Activated CD4-positive, alpha-beta memory T cell treated with anti-CD3 and anti-CD28 coated beads for 36 hours (primary cell): ENCODE data around the gene MAN1B1. TPM values are rescaled to one million over a fixed set of nuclear protein-coding genes. Genes with fewer than 3 reads are reported as not detected.

Source experiments
- CTCF ChIA-PET: fragments of 350-600 bp; sonication (Branson Sonifier 250); formaldehyde crosslinking; loops from one replicate; lab custom pipeline; 2021; ENCODE audit warnings: antibody characterized with exemption, inconsistent platforms; lab: Charles Lee
- POLR2A ChIA-PET: fragments of 350-600 bp; sonication (Branson Sonifier 250); formaldehyde crosslinking; loops from one replicate; lab custom pipeline; 2021; ENCODE audit warnings: antibody characterized with exemption; lab: Charles Lee
- DNase-seq: peaks from one replicate; pipeline ENCODE4 v3.0.0-alpha.2; 2020
- H3K27ac Mint-ChIP-seq: one replicate; pipeline ENCODE4 v1.8.0; 2021; ENCODE audit warnings: mixed read lengths
- H3K27me3 Mint-ChIP-seq: one replicate; pipeline ENCODE4 v1.8.0; 2021; ENCODE audit warnings: mixed read lengths
- H3K36me3 Mint-ChIP-seq: one replicate; pipeline ENCODE4 v1.8.0; 2021; ENCODE audit warnings: mixed read lengths
- H3K4me1 Mint-ChIP-seq: one replicate; pipeline ENCODE4 v1.8.0; 2021; ENCODE audit warnings: low read depth, mixed read lengths
- H3K4me3 Mint-ChIP-seq: one replicate; pipeline ENCODE4 v1.8.0; 2021; ENCODE audit warnings: mild to moderate bottlenecking, mixed read lengths
- H3K9me3 Mint-ChIP-seq: one replicate; pipeline ENCODE4 v1.8.0; 2021; ENCODE audit warnings: mixed read lengths
- intact Hi-C: fragments of 100-400 bp; cut with micrococcal nuclease; formaldehyde crosslinking; loops from one replicate; pipeline ENCODE4 v1.15.1; 2023
- total RNA-seq, 2 experiments: library from RNA; stranded (reverse); gene quantifications; one replicate each; pipeline ENCODE4 v1.2.3, GENCODE V29; 2021

Gene MAN1B1
- total RNA-seq, 2 experiments from 2014 or later, result 32.9 to 33.1 TPM

GRCh38 chr9:137070906-137071275 is 15.9 kb upstream of the MAN1B1 start:
- H3K9me3 Mint-ChIP-seq, result no peaks in the 10 kb centered on the region
- ChIA-PET POLR2A (interaction anchor here (0.6 to 4.3 kb wide), 9 partner anchors 15 to 231 kb away, joined by 3 to 27 read pairs (median 3); partner anchors contain the start of genes MAN1B1, NRARP and TUBB4B), CTCF (interaction anchor here (1.0 to 10.6 kb wide), 7 partner anchors 14 to 531 kb away, joined by 3 to 208 read pairs (median 12); partner anchors contain the start of genes ABCA2, FUT7, MAN1B1 and NPDC1)
- H3K27ac Mint-ChIP-seq, result no peak overlapping the region
- peak overlapping the region; percentile 61 for H3K4me3 Mint-ChIP-seq
- peaks cover 8% of the 10 kb centered on the region for H3K4me1 Mint-ChIP-seq
- no peaks in the 10 kb centered on the region for H3K27me3 Mint-ChIP-seq
- no peak for DNase-seq
- intact Hi-C loops, result loop anchor here (2.0 to 5.0 kb wide), 2 partner anchors 16 to 524 kb away; partner anchors contain the start of genes MAN1B1 and NOTCH1
- no peaks in the 10 kb centered on the region for H3K36me3 Mint-ChIP-seq

GRCh38 chr9:137071282-137071681 is 15.5 kb upstream of the MAN1B1 start:
- Mint-ChIP-seq H3K9me3 (no peaks in the 10 kb centered on the region), H3K27me3 (no peaks in the 10 kb centered on the region), H3K4me3 (peak overlapping the region; percentile 61), H3K4me1 (peaks cover 8% of the 10 kb centered on the region), H3K27ac (no peak overlapping the region), H3K36me3 (no peaks in the 10 kb centered on the region)
- no peak for DNase-seq
- ChIA-PET POLR2A (interaction anchor here (1.1 to 4.3 kb wide), 6 partner anchors 15 to 170 kb away, joined by 3 to 27 read pairs (median 3); partner anchors contain the start of genes MAN1B1 and TUBB4B), CTCF (interaction anchor here (1.1 to 10.6 kb wide), 5 partner anchors 14 to 165 kb away, joined by 4 to 208 read pairs (median 61); partner anchors contain the start of genes ABCA2, FUT7, MAN1B1 and NPDC1)
- intact Hi-C loops, result loop anchor here (2.0 to 5.0 kb wide), 2 partner anchors 16 to 524 kb away; partner anchors contain the start of genes MAN1B1 and NOTCH1

- no peak overlapping the region for H3K27ac Mint-ChIP-seq
- peaks cover 4% of the 10 kb centered on the region for H3K4me1 Mint-ChIP-seq
- H3K4me3 Mint-ChIP-seq, result no peak overlapping the region
- intact Hi-C loops, result loop anchor here (5.0 kb wide), 1 partner anchor 527 kb away; the partner anchor contains the start of gene NOTCH1
- no peaks in the 10 kb centered on the region for H3K36me3 Mint-ChIP-seq
- no peaks in the 10 kb centered on the region for H3K27me3 Mint-ChIP-seq
- POLR2A ChIA-PET, result no interaction called here
- CTCF ChIA-PET, result interaction anchor here (1.0 to 3.1 kb wide), 2 partner anchors 10 to 45 kb away, joined by 3 to 9 read pairs; partner anchors contain the start of gene ABCA2
- DNase-seq, result no peak
- no peaks in the 10 kb centered on the region for H3K9me3 Mint-ChIP-seq
These were observed 12.8 kb upstream of the MAN1B1 start for GRCh38 chr9:137073992-137074399.

- intact Hi-C loops, result loop anchor here (5.0 kb wide), 1 partner anchor 527 kb away; the partner anchor contains the start of gene NOTCH1
- Mint-ChIP-seq H3K9me3 (no peaks in the 10 kb centered on the region), H3K27me3 (no peaks in the 10 kb centered on the region), H3K36me3 (no peaks in the 10 kb centered on the region), H3K4me3 (no peak overlapping the region), H3K27ac (peak overlapping the region; percentile 9), H3K4me1 (peaks cover 4% of the 10 kb centered on the region)
- ChIA-PET CTCF (interaction anchor here (1.1 to 3.1 kb wide), 4 partner anchors 11 to 46 kb away, joined by 3 to 10 read pairs (median 7); partner anchors contain the start of genes ABCA2 and NPDC1), POLR2A (no interaction called here)
- DNase-seq, result no peak
These were observed 12.0 kb upstream of the MAN1B1 start for GRCh38 chr9:137074657-137075274.

GRCh38 chr9:137075275-137075775 is 11.5 kb upstream of the MAN1B1 start:
- Mint-ChIP-seq H3K27me3 (no peaks in the 10 kb centered on the region), H3K27ac (no peak overlapping the region), H3K9me3 (no peaks in the 10 kb centered on the region), H3K4me1 (peaks cover 4% of the 10 kb centered on the region), H3K4me3 (no peak overlapping the region), H3K36me3 (no peaks in the 10 kb centered on the region)
- intact Hi-C loops, result no loop called here
- no peak for DNase-seq
- POLR2A ChIA-PET, result no interaction called here
- CTCF ChIA-PET, result interaction anchor here (1.1 to 3.1 kb wide), 4 partner anchors 11 to 46 kb away, joined by 3 to 10 read pairs (median 7); partner anchors contain the start of genes ABCA2 and NPDC1

GRCh38 chr9:137076636-137077009 is 10.2 kb upstream of the MAN1B1 start:
- Mint-ChIP-seq H3K27ac (no peak overlapping the region), H3K4me3 (peak overlapping the region; percentile 59), H3K27me3 (no peaks in the 10 kb centered on the region), H3K9me3 (no peaks in the 10 kb centered on the region), H3K36me3 (no peaks in the 10 kb centered on the region), H3K4me1 (no peaks in the 10 kb centered on the region)
- no peak for DNase-seq
- intact Hi-C loops, result loop anchor here (1.0 kb wide), 1 partner anchor 10 kb away; the partner anchor contains the start of gene MAN1B1
- ChIA-PET CTCF (interaction anchor here (0.8 to 3.4 kb wide), 4 partner anchors 10 to 48 kb away, joined by 3 to 25 read pairs (median 10); partner anchors contain the start of gene ABCA2), POLR2A (interaction anchor here (0.6 to 2.1 kb wide), 2 partner anchors 9 to 237 kb away, joined by 3 to 10 read pairs; partner anchors contain the start of gene MAN1B1)

- POLR2A ChIA-PET, result interaction anchor here (0.6 to 2.1 kb wide), 4 partner anchors 9 to 237 kb away, joined by 3 to 10 read pairs (median 3); partner anchors contain the start of gene MAN1B1
- intact Hi-C loops, result loop anchor here (1.0 kb wide), 1 partner anchor 9 kb away; the partner anchor contains the start of gene MAN1B1
- no peaks in the 10 kb centered on the region for H3K36me3 Mint-ChIP-seq
These were observed 9.6 kb upstream of the MAN1B1 start, which contains the start of gene UAP1L1 for GRCh38 chr9:137077010-137077747. UAP1L1 (plus strand) TSS chr9:137077517; CDS start chr9:137077533, 16 bp downstream.

GRCh38 chr9:137077758-137078693 is 8.8 kb upstream of the MAN1B1 start:
- peak; percentile 48 for DNase-seq
- no peaks in the 10 kb centered on the region for H3K4me1 Mint-ChIP-seq
- no peaks in the 10 kb centered on the region for H3K27me3 Mint-ChIP-seq
- no peaks in the 10 kb centered on the region for H3K36me3 Mint-ChIP-seq
- intact Hi-C loops, result loop anchor here (1.0 kb wide), 1 partner anchor 8 kb away; the partner anchor contains the start of gene MAN1B1
- POLR2A ChIA-PET, result interaction anchor here (0.6 to 2.1 kb wide), 3 partner anchors 8 to 18 kb away, joined by 3 to 10 read pairs (median 3); partner anchors contain the start of gene MAN1B1
- CTCF ChIA-PET, result interaction anchor here (0.7 to 3.4 kb wide), 4 partner anchors 11 to 31 kb away, joined by 3 to 25 read pairs (median 3); no protein-coding TSS in a partner anchor
- peak overlapping the region; percentile 65 for H3K4me3 Mint-ChIP-seq
- H3K27ac Mint-ChIP-seq, result no peak overlapping the region
- H3K9me3 Mint-ChIP-seq, result no peaks in the 10 kb centered on the region

More at GRCh38 chr9:137077010-137077747, 9.6 kb upstream of the MAN1B1 start, which contains the start of gene UAP1L1:
- peak within 1 kb of the TSS; percentile 65 for H3K4me3 Mint-ChIP-seq
- H3K27me3 Mint-ChIP-seq, result no peaks in the 10 kb centered on the region
- H3K4me1 Mint-ChIP-seq, result no peaks in the 10 kb centered on the region
- no peak within 1 kb of the TSS for H3K27ac Mint-ChIP-seq
- CTCF ChIA-PET, result interaction anchor here (0.7 to 3.4 kb wide), 7 partner anchors 10 to 48 kb away, joined by 3 to 25 read pairs (median 3); partner anchors contain the start of gene ABCA2
- H3K9me3 Mint-ChIP-seq, result no peaks in the 10 kb centered on the region
- peak; percentile 68 for DNase-seq

- Mint-ChIP-seq H3K36me3 (no peaks in the 10 kb centered on the region), H3K4me1 (peaks cover 6% of the 10 kb centered on the region), H3K27ac (no peak overlapping the region), H3K27me3 (no peaks in the 10 kb centered on the region), H3K9me3 (no peaks in the 10 kb centered on the region), H3K4me3 (peak overlapping the region; percentile 26)
- ChIA-PET POLR2A (no interaction called here), CTCF (interaction anchor here (3.4 kb wide), 1 partner anchor 12 kb away, joined by 25 read pairs; no protein-coding TSS in a partner anchor)
- DNase-seq, result no peak
- intact Hi-C loops, result no loop called here
These were observed 7.9 kb upstream of the MAN1B1 start for GRCh38 chr9:137078701-137079400.

GRCh38 chr9:137079401-137079787 is 7.4 kb upstream of the MAN1B1 start:
- Mint-ChIP-seq H3K9me3 (no peaks in the 10 kb centered on the region), H3K4me3 (no peak overlapping the region), H3K36me3 (no peaks in the 10 kb centered on the region), H3K27me3 (no peaks in the 10 kb centered on the region), H3K27ac (no peak overlapping the region), H3K4me1 (peaks cover 9% of the 10 kb centered on the region)
- ChIA-PET POLR2A (no interaction called here), CTCF (no interaction called here)
- intact Hi-C loops, result no loop called here
- no peak for DNase-seq
